Fibroblast of skin of right biceps (primary cell): ENCODE results near the gene GINS1.

Experiments used
- DNase-seq: peaks from one replicate; pipeline ENCODE4 v3.0.0-alpha.2; 2013

Gene GINS1

DNA sequence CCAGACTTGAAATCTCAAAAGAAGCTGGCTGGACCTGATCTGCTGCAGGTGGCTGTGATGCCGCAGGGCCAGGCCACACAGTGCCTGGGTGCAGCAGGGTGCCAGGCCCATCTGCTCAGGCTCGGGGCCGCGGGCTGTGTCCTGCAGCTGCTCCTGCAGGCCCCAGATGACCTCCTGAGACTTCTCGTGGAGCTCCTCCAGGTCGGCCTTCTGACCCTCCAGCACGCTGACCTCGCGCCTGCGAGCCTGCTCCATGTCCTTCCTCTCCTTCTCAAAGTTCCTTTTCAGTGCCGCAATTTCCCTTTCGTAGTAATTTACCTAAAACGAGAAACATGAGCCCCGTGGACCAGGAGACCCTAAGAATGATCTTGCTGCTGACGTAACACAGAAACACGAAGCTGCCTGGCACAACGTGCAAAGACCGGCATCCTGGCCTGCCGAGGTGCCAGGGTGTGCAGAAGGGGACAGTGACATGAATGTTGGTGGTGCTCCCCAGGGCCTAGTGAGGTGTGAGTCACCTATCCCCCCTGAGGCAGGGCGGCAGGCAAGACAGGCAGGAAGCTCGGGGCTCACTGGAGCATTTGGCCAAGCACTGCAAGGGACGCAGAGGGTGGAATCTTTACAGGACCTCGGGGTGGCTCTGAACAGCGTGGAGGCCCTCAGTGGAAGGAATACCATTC lies 71.6 kb downstream of the GINS1 start:
- no peak for DNase-seq

DNA sequence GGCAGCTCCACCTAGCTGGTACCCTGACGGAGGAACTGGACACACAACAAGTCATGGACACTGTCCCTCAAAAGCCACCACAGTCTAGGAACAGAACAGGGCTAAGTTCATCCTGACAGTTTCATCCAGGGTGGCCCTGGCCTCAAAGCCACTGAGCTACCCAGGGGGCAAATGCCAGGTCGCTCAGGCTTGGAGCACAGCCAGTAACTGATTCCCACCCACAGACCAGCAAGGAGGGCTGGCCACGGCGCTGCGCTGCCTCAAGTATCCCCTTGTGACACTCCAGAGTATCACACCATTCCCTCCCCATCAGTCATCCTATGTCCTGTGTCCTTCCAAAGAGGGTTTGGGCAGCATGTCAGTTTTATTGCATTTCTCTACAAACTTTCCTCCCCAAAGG lies 72.2 kb downstream of the GINS1 start:
- no peak for DNase-seq

DNA sequence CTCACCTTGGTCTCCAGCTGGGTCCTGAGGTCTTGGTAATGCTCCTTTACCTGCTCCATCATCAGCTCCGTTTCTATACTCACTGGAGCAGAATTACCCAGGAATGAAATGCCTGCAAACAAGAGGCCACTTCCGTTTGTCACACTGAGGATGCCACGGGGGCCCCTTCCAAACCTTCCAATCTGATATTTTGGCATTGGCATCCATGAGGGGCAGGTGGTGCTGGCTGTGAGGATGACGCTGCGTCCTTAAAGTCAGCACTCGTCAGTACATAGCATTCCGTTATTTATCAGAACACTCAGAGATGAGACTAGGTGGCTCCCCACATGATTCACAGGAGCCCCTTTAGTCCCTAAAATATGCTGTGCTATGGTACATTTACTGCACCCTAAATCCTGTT lies 72.7 kb downstream of the GINS1 start:
- DNase-seq: no peak

DNA sequence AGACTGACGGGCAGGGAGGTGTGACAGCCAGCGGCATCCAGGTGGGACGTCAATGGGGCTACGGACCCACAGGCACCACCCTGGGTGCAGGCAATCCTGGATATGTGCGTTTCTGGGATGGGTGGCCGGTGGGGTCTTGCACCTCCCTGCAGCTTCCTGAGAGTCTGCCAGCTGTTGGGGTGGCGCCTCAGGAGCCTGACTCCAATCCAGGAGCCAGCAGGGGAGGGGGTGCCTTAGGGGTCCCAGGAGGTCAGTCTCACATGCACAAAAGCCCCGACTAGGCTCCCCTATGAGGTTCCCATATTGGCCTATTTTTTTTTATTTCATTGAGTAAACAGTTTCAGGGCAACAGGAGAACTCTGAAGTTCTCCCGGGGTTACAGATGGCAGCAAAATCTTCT lies 73.3 kb downstream of the GINS1 start:
- DNase-seq: no peak

DNA sequence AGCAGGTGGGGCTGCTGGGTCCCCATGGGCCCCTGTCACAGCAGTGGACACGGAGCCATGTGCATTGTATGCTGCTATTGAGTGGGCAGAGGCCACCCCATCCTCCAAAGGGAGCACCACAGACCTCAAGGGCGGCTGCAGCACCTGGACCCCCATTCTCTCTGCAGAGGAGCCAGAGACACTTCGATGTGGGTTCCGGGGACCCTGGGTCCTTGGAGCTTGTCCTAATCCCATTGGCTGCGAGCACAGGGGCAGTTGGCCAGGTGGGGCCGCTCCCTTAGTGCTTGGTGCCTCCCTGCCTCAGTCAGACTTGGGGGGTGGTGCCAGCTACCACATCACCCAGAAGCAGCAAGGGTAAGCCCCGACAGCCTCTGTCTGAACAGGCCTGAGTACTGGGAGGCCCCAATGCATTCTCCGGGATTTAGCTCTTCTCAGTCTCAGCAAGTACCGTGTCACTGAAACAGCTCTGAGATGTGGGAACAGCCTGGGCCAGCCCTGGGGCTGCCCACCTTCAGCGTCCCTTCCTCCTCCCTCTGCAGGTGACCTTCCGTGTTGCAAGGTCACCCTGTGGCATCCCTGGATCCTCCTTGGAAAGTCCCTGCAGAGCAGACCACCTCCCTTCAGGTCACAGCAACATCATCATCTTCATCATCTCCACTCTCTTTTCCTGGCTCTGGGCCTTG lies 73.9 kb downstream of the GINS1 start:
- no peak for DNase-seq

DNA sequence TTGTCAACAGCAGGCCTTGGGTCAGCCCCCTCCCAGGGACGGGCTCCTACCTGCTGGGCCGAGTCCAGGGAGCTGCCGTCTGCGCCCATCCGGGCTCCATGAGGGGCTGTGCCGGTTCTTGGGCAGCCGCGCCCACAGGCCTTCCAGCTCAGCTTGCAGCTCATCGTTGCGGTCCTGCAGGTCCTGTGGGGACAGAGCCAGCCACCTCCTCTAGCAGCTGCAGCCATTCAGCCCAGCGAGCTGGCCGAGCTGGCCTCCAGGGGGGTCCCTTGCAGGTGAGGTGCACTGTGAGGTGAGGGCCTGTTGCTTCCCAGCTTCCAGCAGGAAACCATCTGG lies 74.4 kb downstream of the GINS1 start:
- no peak for DNase-seq

DNA sequence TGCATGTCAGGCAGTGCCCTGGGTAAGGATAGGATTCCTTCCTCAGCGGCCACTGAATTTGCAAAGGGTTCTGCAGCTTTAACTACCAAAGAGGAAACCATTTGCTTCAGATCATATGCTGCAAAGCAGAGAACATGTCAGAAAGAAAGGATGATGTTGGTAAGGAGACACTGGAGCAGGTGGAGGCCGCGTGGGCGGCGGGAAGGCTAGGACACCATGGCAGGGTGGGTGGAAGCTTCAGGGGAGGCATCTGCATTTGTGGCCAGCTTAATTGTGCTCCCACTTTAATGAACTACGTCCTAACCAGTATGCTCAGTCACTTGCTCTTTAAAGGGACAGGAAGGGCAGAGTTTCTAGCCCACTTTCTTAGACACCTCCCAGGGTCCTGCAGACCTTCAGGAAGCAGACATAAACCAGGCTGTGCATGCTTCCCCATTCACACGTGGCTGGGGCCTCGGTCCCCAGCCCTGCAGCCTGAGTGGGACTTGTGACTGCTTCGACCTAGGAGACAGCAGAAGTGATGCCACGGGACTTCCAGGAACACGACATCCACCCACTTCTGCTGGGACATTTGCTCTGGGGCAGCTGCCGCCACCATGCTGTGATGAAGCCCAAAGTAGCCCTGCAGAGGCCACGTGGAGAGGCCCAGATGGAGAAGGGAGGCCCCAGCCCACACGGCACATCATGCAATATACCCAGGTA lies 76.1 kb downstream of the GINS1 start:
- no peak for DNase-seq

DNA sequence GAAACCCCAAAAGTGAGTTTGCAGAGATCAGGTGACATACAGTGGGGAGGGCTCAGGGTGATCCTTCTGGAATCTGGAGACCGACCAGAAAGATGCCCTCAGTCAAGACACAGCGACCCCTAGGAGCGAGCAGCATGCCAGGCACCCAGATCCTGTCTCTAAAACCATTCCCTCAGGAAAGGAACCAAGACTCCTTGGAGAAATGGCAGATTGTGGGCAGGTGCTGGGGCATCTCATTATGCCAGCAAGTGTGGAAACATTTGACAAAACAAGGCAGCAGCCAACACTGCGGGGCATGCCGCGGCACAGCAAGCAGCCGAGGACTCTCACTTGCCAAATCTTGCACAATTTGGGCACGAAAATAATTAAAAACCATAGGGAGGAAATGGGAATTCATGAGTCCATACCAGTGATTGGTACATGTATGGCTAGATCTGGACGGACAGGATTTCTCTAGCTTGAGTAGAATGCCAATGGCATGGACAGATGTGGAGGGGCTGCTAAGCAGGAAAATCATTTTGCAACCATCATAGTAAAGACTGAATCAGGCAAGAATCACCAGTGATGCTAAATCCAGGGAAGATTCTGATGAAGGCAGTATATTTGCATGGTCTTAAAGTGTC lies 76.9 kb downstream of the GINS1 start:
- DNase-seq: no peak

DNA sequence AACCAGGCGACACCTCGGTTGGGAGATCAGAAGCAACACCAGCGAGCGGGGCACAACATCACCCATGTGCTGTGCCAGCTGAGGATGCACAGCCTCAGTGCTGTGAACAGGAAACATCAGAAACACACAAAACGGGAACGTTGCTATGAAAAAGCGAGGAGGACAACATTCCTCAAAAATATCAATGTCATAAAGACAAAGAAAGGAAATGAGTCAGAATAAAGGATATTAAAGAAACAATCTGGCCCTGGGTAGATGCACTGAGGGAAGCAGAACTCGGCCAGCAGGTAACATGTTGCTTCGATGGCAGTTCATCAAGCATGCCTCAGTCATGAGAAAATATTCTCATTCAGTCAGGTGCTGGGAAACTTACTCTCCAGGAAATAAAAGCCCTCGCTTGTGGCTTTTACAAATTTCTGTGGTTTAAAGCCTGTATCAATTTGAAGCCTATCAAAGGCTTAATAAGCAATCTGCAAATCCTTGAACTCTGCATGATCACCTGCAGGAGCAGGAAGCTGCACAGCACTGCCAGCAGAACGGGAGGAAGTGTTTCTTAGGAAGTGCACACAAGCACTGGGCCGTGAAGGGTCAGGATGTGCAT lies 77.5 kb downstream of the GINS1 start:
- no peak for DNase-seq

DNA sequence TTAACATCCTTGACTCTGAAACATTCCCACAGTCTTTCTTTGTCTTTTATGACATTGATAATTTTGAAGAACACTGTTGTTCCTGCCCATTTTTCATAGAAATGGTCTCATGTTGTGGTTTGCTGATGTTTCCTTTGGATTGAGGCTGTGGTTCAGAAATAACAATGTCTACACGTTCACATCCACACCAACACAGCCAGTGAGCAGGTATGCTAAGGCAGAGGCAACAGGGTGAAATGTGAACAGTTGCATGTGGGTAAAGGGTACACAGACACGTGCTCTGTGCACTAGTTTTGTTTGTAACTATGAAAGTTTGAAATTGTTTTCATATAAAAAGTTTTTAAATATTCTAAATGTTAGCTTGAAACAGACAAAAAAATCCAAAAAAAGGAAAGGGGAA lies 78.4 kb downstream of the GINS1 start:
- no peak for DNase-seq

DNA sequence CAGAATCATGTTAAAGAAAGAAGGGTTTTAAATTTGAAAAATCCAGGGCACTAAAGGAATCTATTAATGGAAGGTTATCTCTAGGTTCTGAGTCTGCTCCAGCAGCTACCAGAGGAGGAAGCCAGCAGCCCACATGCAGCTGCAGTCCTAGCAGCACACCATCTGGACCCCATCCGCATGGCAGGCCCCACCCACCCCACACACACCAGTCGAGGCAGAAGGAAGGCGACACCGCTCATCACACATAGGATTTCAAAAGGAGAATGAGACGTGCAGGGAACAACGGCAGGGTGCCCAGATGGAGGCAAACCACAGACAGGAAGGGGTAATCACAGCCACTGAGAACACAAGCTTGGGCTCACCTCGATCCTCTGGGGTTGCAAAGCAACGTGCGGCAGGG lies 78.9 kb downstream of the GINS1 start:
- DNase-seq: peak; percentile 20

DNA sequence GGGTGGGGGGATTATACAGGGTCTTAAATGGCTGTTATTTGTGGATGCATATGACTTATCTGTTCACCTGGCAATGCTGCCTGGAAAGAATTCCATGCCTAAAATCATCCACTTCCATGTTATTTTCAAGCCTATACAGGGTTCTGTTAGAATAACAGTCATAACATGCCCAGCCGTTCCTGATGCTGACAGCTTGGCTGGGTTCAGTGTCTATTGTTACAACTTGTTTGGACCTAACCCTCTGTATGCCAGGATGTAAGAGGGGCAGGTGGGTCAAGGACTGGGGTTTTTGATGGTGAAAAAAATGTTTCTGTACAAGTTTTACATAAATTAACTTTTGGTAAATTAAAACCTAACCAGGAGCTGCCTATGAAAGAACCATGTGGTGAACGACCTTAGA lies 79.8 kb downstream of the GINS1 start:
- no peak for DNase-seq

DNA sequence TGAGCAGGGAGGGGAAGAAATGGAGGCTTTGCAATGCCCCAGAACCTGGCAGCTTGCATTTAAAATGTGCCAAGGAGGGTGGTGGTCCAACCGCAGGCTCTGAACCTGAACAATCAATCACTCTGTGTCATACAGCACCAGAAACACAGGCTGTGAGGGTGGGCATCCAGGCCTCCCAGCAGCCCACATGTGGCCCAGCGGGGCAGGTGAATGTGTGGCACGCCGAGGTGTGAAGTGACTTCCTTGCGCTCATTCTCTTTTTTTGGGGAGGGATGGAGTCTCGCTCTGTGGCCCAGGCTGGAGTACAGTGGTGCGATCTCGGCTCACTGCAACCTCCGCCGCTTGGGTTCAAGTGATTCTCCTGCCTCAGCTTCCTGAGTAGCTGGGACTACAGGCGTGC lies 80.5 kb downstream of the GINS1 start:
- no peak for DNase-seq

DNA sequence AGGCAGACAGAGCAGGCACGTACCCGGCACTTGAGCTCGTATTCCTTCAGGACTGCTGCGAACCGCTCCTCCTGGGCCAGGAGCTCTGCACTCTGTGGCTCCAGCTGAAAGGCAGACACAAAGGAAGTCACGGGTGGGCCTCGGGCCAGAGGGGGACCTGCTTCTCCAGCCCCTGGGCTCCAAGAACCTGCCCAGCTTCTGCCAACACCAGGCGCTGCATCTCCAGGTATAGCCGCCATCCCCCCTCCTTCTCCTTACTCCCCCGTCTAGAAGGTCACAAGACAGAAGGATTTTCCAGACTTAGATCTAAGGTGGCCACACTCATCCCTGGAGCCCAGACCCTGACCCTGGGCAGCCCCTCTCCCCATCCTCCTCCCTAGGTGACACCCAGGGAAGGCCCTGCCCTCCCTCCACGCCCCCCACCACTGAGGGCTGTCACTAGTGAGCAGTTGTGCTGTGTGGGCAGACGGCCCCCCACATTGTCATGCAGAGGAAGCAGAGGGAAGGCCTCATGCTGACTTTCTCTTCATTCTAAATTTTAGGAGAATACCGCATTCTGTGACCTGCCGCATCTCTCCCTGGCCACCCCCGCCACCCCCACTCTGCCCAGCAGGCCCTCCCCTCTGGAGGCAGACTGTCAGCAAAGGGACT lies 81.9 kb downstream of the GINS1 start:
- DNase-seq: no peak

DNA sequence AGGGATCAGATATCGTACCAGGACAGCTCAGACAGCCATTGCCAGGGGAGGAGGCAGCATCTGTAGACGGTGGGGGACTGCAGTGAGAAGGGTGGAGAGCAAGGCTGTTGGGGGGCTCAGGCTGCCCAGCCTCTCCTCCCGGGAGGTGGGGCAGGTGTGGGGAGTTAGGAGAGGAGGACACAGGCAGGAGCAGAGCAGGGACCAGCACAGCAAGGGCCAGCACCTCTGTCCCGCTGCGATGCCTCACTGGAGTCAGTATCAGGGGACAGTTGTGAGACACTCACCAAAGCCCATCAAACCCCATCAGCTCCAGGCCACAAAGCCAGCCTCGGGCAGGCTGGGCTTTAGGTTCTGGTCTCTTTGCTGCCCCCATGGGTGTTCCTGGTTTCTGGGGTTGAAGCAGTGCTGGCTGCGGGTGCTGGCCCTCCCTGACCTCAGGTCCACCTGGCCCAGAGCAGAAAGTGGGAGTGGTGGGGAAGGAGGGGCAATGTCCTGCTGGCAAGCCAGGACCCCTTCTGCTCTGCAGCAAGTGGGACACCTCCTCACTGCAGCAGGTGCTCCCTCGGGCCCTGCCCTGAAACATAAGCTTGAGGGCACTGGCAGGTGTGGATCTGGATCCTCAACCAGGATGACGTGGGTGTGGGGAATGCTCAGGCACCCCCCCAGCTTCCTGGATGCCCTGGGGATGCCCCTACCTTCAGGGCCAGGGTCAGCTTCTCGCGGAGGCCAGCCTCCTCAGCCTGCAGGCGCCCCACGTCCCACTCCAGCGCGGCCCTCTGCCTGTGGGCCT lies 83.4 kb downstream of the GINS1 start:
- no peak for DNase-seq

DNA sequence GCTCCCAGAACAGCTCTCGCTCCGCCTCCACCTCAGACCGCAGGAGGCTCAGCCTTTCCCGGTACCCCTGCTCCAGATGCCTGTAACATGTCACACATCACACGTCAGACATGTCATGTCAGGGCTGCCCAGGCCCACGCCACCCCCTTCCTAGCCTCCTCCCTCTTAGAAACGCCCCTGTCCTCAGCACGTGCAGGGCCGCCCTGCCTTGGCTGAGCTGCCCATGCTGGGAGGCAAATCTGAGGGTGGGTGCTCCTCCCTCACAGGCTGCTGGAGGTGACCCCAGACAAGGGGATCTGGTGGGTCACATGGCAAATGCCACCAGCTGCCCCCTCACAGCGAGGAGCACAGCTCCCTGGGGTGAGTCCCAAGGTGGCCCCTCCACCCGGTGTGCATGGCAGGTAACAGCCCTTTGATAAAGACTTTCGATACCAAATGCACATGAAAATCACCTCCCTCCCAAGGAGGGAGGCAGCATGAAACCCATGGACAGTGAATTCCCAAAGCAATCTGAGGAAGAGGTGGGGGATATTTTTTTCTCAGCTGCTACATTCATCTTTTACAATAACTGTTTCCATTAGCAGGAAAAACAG lies 84.1 kb downstream of the GINS1 start:
- DNase-seq: no peak

DNA sequence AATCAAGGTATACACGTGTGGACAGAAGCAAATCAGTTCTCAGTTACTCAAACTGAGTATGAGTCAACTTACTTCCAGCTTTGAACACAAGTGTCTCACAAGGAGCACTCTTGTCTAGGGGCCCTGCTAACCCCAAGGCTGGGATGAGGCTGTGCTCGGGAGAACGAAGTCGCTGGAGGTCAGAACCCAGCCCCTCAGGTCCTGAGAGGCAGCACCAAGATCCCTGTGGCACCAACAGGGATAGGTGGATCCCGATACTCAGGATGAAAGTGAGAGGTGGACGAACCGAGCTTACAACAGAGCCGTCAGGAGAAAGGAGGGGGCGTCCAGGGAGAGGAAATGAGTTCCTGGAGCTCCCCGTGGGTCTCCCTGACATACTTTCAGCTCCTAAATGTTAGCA lies 85.7 kb downstream of the GINS1 start:
- DNase-seq: no peak

DNA sequence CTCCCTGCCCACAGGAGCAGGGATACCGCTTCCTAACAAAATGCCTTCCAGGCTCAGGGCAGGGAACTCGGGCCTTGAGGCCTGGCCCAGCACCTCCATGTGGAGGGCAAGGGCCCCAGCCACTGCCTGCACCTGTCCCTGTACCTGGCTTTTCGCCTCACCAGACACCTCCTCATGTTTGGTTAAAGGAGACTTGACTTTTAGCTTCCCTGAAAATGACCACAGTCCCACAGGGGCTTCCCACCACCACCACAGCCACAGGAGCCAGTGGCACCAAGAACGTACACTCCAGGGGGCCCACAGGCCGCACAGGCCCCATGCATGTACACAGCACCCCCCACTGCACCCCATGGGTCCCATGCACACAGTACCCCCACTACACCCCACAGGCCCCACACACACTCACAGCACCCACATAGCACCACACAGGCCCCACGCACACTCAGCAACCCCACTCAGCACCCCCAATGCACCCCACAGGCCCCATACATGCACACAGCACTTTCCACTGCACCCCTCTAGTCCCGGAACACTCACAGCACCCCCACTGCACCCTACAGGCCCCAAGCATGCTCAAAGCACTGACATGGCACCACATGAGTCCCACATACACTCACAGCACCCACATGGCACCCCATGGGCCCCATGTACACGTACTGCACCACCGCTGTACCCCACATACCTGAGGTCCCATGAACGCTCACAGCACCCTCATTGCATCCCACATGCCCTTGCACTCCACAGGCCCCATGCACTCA lies 86.5 kb downstream of the GINS1 start:
- DNase-seq: no peak

DNA sequence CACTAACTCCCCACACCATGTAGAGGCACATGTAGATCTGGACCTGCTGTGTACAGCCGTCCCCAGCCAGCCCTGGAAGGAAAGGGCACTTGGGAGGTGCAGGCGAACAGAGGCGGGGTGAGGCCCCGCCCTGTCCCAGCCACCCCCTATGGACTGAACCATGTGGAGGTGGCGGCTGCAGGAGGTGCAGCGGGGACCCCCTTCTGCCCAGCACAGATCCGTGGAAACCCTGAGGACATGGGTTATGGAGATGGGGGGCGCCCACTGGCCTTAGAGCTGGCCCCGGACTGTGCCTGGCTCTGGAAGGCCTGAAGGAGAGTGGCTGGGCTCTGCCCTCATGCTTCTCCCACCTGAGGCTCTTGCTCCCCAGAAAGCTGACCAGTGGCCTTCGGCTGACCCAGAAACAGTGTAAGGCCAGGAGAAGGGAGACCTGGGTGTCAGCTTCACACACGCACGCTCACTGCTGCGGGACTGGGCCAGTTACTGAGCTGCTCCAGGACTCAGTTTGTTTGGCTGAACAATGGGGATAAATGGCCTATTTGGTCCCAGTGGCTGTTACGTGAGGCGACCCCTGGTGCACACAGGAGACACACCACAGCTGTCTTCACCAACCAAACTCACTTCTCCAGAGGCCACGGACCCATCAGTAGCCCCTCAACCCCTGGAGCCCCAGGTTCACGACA lies 87.2 kb downstream of the GINS1 start:
- no peak for DNase-seq

DNA sequence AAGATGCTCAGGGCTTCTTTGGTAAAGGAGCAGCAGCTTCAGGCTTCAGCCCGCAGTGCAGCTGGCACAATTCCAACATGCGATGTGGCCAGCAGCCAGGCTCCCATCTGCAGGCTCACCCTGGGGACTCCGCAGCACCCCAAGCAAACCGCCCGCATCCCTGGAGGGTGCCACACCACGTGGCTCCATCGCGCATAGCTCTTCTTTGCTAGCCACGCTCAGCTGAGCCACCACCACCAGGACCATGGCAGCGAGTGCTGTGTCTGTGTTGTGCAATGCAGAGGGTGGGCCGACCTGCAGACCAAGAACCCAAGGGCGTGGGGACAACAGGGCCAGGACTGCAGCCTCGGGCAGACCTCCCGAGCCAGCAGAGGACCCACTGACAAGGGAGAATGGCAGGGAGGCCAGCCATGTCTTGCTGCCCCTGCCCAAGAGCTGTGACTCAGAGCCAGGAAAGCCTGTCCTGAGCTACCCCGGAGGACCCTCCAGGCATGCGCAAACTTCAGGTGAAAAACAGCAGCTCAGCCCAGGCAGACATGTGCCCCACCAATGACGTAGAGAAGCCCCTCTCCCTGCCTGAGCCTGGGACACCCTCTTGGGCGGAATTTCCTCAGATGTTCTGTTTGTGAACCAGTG lies 87.8 kb downstream of the GINS1 start:
- no peak for DNase-seq
